ENCODE measurements around the gene NUDT14.

DNA sequence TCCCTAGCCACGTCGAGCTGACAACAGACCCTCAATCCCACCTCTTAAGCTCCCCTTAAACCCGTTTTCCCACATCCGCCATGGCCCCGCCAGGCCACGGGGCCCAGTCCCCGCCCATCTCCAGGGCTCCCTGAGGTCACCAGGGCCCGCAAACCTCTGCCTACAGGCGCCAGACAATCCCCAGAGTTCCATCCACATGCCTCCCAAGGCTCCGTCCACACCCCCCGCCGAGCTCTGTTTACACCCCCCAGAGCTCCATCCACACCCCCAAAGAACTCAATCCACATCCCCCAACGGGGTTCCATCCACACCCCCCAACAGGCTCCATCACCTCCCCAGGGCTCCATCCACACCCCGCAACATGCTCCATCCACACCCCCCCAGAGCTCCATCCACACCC lies 21.8 kb downstream of the NUDT14 start:
- TF ChIP-seq, protein P1, sequence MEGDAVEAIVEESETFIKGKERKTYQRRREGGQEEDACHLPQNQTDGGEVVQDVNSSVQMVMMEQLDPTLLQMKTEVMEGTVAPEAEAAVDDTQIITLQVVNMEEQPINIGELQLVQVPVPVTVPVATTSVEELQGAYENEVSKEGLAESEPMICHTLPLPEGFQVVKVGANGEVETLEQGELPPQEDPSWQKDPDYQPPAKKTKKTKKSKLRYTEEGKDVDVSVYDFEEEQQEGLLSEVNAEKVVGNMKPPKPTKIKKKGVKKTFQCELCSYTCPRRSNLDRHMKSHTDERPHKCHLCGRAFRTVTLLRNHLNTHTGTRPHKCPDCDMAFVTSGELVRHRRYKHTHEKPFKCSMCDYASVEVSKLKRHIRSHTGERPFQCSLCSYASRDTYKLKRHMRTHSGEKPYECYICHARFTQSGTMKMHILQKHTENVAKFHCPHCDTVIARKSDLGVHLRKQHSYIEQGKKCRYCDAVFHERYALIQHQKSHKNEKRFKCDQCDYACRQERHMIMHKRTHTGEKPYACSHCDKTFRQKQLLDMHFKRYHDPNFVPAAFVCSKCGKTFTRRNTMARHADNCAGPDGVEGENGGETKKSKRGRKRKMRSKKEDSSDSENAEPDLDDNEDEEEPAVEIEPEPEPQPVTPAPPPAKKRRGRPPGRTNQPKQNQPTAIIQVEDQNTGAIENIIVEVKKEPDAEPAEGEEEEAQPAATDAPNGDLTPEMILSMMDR (IDR thresholded peaks at IDR 0.05), result no peak
- no peak for TF ChIP-seq POLR2A (IDR thresholded peaks at IDR 0.05)

Data from lower leg skin (tissue), 3 donors.